Endothelial cell of umbilical vein (primary cell): ENCODE data around the gene MARK4. TPM values are rescaled to one million over a fixed set of nuclear protein-coding genes. Genes with fewer than 3 reads are reported as not detected.

Experiments used
- BruUV-seq: library from RNA; stranded (reverse); fragments of 400-500 nt; replicated peaks from 2 replicates; lab custom pipeline; 2021; lab: Mats Ljungman, UMichigan
- CTCF ChIA-PET: fragments of 300-600, 350-600 bp; sonication (Branson Sonifier 250); formaldehyde crosslinking; loops from one replicate; lab custom pipeline; 2021; ENCODE audit warnings: antibody characterized with exemption, inconsistent platforms; lab: Charles Lee
- POLR2A ChIA-PET: fragments of 300-600, 350-600 bp; sonication (Branson Sonifier 250); formaldehyde crosslinking; loops from one replicate; lab custom pipeline; 2021; ENCODE audit warnings: antibody characterized with exemption, inconsistent platforms; lab: Charles Lee
- DNase-seq: peaks from one replicate; pipeline ENCODE4 v3.0.0-alpha.2; 2011; ENCODE audit warnings: low read depth, low spot score
- FAIRE-seq: peaks from 2 replicates; lab custom pipeline; 2011; peaks lifted over from hg19 to GRCh38; lab: Jason Lieb, UNC
- H2AFZ ChIP-seq: 2 replicates; pipeline ENCODE4 v1.6.0; 2012; ENCODE audit warnings: low read depth, low read length, control low read depth, inconsistent platforms
- H3K27ac ChIP-seq: 2 replicates; pipeline ENCODE4 v1.5.1; 2011; ENCODE audit warnings: low read depth, mild to moderate bottlenecking, control low read depth, low read length, moderate library complexity; ENCODE audit not compliant: insufficient read depth
- H3K27me3 ChIP-seq, 2 experiments: 2 replicates each; pipeline versions ENCODE4 v1.6.0 to v1.6.1; 2011; ENCODE audit warnings: low read length in 2 of 2, mixed read lengths in 1 of 2; ENCODE audit not compliant: control insufficient read depth in 2 of 2, insufficient read depth in 2 of 2
- H3K36me3 ChIP-seq, 2 experiments: 2 replicates in 1 of 2; 3 replicates in 1 of 2; pipeline ENCODE4 v1.5.1; 2011; ENCODE audit warnings: low read length in 2 of 2, mild to moderate bottlenecking in 1 of 2, moderate library complexity in 1 of 2; ENCODE audit not compliant: control insufficient read depth in 2 of 2, insufficient read depth in 2 of 2; ENCODE audit errors: extremely low read depth in 1 of 2
- H3K4me1 ChIP-seq: 3 replicates; pipeline ENCODE4 v1.5.1; 2011; ENCODE audit warnings: mild to moderate bottlenecking, low read length; ENCODE audit not compliant: control insufficient read depth, insufficient read depth; ENCODE audit errors: extremely low read depth
- H3K4me2 ChIP-seq: 2 replicates; pipeline ENCODE4 v1.6.1; 2011; ENCODE audit warnings: low read length, control low read depth, mixed read lengths; ENCODE audit not compliant: insufficient read depth
- H3K4me3 ChIP-seq, 3 experiments: fragments of 200-600 bp in 1 of 3; sonication (generic), shearing (Covaris generic) in 1 of 3; replicated peaks in 1 of 3; 2 replicates each; pipeline ENCODE4 v1.5.1; 2011 to 2016; ENCODE audit warnings: control low read depth in 3 of 3, low read length in 3 of 3, mild to moderate bottlenecking in 2 of 3, inconsistent platforms in 1 of 3, low read depth in 1 of 3, moderate library complexity in 1 of 3; ENCODE audit not compliant: insufficient read depth in 1 of 3
- H3K79me2 ChIP-seq: 2 replicates; pipeline ENCODE4 v1.6.0; 2012; ENCODE audit warnings: low read length, inconsistent platforms; ENCODE audit not compliant: control insufficient read depth, insufficient read depth
- H3K9ac ChIP-seq: replicated peaks from 2 replicates; pipeline ENCODE3; 2011; ENCODE audit warnings: low read length, control low read depth; ENCODE audit not compliant: insufficient read depth; ENCODE audit errors: extremely low read depth
- H3K9me1 ChIP-seq: replicated peaks from 3 replicates; pipeline ENCODE4 v1.6.0; 2011; ENCODE audit warnings: mild to moderate bottlenecking, low read length; ENCODE audit not compliant: control insufficient read depth, insufficient read depth; ENCODE audit errors: extremely low read depth
- H3K9me3 ChIP-seq: replicated peaks from 2 replicates; pipeline ENCODE4 v1.5.1; 2012; ENCODE audit warnings: low read length, inconsistent platforms; ENCODE audit not compliant: control insufficient read depth, insufficient read depth
- H4K20me1 ChIP-seq: replicated peaks from 2 replicates; pipeline ENCODE3; 2011; ENCODE audit warnings: mild to moderate bottlenecking, low read length; ENCODE audit not compliant: control insufficient read depth, insufficient read depth; ENCODE audit errors: extremely low read depth
- FOS ChIP-seq: IDR thresholded peaks from 2 replicates; pipeline ENCODE4 v1.6.1; 2011; ENCODE audit warnings: mild to moderate bottlenecking, low read length, moderate library complexity, borderline replicate concordance; ENCODE audit not compliant: insufficient read depth
- GATA2 ChIP-seq: IDR thresholded peaks from 2 replicates; pipeline ENCODE4 v1.7.0; 2011; ENCODE audit warnings: low read depth, mild to moderate bottlenecking, moderate library complexity, mixed read lengths, low read length; ENCODE audit not compliant: insufficient read length, insufficient read depth
- POLR2A ChIP-seq: IDR thresholded peaks from 2 replicates; pipeline ENCODE4 v1.6.1; 2012; ENCODE audit warnings: low read depth, mild to moderate bottlenecking, control low read depth, low read length
- POLR2AphosphoS5 ChIP-seq: IDR thresholded peaks from 2 replicates; pipeline ENCODE4 v1.6.1; 2012; ENCODE audit warnings: low read depth, mild to moderate bottlenecking, control low read depth, low read length, moderate library complexity; ENCODE audit not compliant: insufficient read depth
- dilution Hi-C: fragments of 300-500 bp; cut with MboI; formaldehyde crosslinking; loops from one replicate; pipeline ENCODE4 v1.15.0; 2019; ENCODE audit warnings: low sequenced_read_pairs; ENCODE audit not compliant: extremely low pct_ligation_motif_present
- intact Hi-C: fragments of 100-400 bp; cut with micrococcal nuclease; formaldehyde crosslinking; loops from one replicate; pipeline ENCODE4 v1.10.0; 2022
- polyA plus RNA-seq, 4 experiments: library from polyadenylated mRNA; depleted of rRNA in 3 of 4; stranded (reverse) in 3 of 4; unstranded in 1 of 4; fragments of >200 nt; gene quantifications; 2 replicates each; pipeline versions ENCODE4 v1.2.1 to v1.2.3, GENCODE V29; 2011 to 2012; ENCODE audit warnings: missing spikeins in 1 of 4
- total RNA-seq: library from RNA; stranded (reverse); gene quantifications from 2 replicates; pipeline ENCODE4 v1.2.3, GENCODE V29; 2021
- TF ChIP-seq, protein P1 (sequence below): IDR thresholded peaks from 2 replicates; pipeline ENCODE4 v1.6.1; 2011; ENCODE audit not compliant: insufficient read depth, insufficient read length

The MARK4 gene
- total and polyA plus RNA-seq, 2 donors (not counting 3 experiments of a cell fraction or from before 2014, with no cell fraction given), result 13.9 to 51.6 TPM

DNA sequence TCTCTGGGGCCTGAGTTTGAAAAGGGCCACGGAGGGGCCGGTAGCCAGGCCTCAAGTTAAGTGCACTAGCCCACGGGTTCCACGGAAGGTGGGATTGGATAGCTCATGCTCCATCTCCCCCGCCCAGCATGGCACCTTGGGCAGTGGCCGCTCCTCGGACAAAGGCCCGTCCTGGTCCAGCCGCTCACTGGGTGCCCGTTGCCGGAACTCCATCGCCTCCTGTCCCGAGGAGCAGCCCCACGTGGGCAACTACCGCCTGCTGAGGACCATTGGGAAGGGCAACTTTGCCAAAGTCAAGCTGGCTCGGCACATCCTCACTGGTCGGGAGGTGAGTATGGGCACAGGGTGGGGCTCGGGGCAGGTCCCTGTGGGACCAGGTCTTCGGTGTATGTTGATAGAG lies 7.8 kb downstream of the MARK4 start:
- no peaks in the 10 kb centered on the region for H3K9me3 ChIP-seq

GRCh38 chr19:45262570-45262969 lies 11.5 kb downstream of the MARK4 start:
- Histone ChIP-seq H3K4me1 (no peaks in the 10 kb centered on the region), H4K20me1 (no peaks in the 10 kb centered on the region), H3K9me3 (no peaks in the 10 kb centered on the region), H3K36me3 (peaks cover 0 to 13% of the 10 kb centered on the region in 2 experiments), H3K4me2 (no peak overlapping the region), H3K9me1 (no peaks in the 10 kb centered on the region), H3K9ac (no peak overlapping the region), H2AFZ (no peak overlapping the region), H3K79me2 (no peaks in the 10 kb centered on the region), H3K4me3 (no peak overlapping the region), H3K27ac (no peak overlapping the region), H3K27me3 (no peaks in the 10 kb centered on the region)
- ChIA-PET CTCF (no interaction called here), POLR2A (no interaction called here)
- dilution Hi-C loops (no loop called here), intact Hi-C loops (no loop called here)
- DNase-seq, result no peak
- BruUV-seq, result no TSS peak
- no peak for FAIRE-seq
- TF ChIP-seq POLR2A, result no peak
- TF ChIP-seq GATA2, result no peak
- no peak for TF ChIP-seq POLR2AphosphoS5

More for the DNA sequence above, 7.8 kb downstream of the MARK4 start:
- no peaks in the 10 kb centered on the region for H3K27me3 ChIP-seq
- H3K9me1 ChIP-seq, result no peaks in the 10 kb centered on the region
- no peak overlapping the region for H3K27ac ChIP-seq
- H3K4me2 ChIP-seq, result no peak overlapping the region
- FAIRE-seq (no peak), DNase-seq (no peak)
- TF ChIP-seq, protein P1, sequence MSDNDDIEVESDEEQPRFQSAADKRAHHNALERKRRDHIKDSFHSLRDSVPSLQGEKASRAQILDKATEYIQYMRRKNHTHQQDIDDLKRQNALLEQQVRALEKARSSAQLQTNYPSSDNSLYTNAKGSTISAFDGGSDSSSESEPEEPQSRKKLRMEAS, result no peak
- TF ChIP-seq POLR2AphosphoS5 (no peak), FOS (no peak), POLR2A (no peak)
- ChIA-PET POLR2A (no interaction called here), CTCF (interaction anchor here (0.9 to 1.1 kb wide), 3 partner anchors 10 to 72 kb away, joined by 3 to 4 read pairs (median 3); no protein-coding TSS in a partner anchor)
- H3K4me3 ChIP-seq, result no peak overlapping the region
- intact Hi-C loops, result no loop called here
- BruUV-seq, result no TSS peak
- no peak overlapping the region for H3K9ac ChIP-seq
- H3K4me1 ChIP-seq, result no peaks in the 10 kb centered on the region
- H2AFZ ChIP-seq, result no peak overlapping the region
- H3K79me2 ChIP-seq, result peaks cover 16% of the 10 kb centered on the region
- peaks cover 2% of the 10 kb centered on the region for H4K20me1 ChIP-seq
- dilution Hi-C loops, result no loop called here
- peaks cover 0 to 12% of the 10 kb centered on the region in 2 experiments for H3K36me3 ChIP-seq
